Effector CD4-positive, alpha-beta T cell (primary cell): Measurements from ENCODE around the gene MFRP.

Experiments used
- DNase-seq: peaks from one replicate; pipeline ENCODE4 v3.0.0-alpha.2; 2020

Gene MFRP

GRCh38 chr11:119372260-119373058 lies 26.0 kb upstream of the MFRP start:
- no peak for DNase-seq

DNA sequence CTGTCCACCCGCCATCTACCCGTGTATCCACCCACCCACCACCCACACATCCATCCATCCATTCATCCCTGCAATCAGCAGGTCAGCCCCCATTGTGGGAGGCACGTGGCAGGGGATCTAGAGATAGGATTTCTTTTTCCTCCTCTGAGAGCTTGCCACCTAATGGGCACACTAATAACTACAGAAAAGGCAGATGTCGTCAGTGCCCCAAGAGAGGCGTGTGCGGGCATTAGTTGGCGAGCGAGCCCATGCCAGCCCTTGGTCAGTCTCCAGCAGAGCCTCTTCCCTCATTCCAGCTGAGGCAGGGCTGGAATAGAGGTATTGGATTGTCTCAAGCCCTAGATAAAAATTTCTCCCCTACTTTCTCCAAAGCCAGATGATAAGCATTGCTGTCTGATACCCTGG lies 25.3 kb upstream of the MFRP start:
- no peak for DNase-seq

DNA sequence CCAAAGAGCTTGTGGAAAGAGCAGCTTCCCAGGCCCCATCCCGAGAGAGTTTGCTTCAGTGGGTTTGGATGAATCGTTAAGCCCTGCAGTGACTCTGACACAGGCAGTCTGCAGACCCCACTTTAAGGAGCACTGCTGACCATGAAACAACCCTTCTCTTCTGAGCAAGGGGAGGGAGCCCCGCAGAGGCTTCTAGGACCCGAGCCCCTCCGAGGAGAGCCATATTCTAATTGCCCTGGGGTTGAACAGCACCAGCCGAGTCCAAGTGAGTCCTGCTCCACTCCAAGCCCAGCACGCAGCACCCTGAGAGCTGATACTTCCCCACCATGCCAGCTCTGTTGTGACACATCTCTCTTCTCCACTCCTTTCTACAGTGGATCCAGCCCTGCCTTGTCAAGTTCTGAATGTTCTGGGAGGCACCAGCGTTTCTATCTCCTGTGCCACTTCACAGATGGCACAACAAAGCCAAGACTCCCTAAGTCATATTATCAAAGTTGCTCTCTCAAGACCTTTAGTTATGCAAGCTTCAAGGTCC lies 24.6 kb upstream of the MFRP start:
- no peak for DNase-seq

- DNase-seq = no peak
These were observed 24.1 kb upstream of the MFRP start for GRCh38 chr11:119370486-119371046.

GRCh38 chr11:119369132-119369925 lies 22.8 kb upstream of the MFRP start:
- DNase-seq = no peak

GRCh38 chr11:119368121-119369034 lies 21.9 kb upstream of the MFRP start:
- no peak for DNase-seq

DNA sequence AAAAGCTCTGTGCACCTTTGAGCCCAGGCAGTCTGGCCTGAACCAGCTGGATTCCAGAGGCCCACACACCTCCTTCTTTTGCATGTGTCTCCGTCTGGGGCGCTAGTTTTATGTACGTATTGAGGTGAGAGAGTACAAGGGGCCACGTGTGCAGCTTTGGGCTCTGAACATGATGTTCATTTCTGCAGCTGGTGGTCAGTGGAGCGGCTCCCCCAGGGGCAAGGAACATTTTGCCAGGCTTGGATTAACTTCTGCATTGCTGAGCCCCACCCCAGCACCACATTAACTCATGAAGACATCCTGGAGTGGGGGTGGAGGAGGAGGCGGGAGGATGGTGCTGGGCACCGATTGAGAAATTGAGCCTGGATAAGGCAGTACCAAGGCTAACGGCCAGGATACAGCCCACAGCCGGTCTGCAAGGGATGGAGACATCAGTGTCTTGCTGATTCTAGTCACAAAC lies 21.2 kb upstream of the MFRP start:
- no peak for DNase-seq

- DNase-seq = no peak
These were observed 20.4 kb upstream of the MFRP start for GRCh38 chr11:119366690-119367620.

DNA sequence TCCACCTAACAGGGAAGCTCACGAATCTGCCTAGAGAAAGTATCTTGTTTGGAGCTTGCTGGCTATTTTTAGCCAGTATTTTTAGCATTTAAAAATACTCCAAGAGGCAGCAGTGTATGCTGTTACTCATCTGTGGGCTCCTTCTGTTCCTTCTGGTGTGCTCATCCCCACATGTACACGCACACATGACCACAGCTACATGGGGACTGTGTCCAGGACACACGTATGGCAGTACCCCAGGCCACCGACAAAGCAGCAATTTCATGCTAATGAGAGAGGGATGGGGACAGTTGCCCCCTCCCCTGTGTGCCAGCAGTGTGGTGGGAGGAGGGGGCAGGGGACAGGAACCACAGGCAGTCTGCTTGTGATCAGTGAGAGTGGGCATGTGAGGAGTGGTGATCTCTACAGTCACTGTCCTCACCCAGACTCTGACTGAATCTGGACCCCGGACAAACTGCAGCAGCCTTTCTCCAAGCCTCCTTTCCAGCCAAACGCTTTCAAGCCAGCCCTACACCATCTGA lies 18.6 kb upstream of the MFRP start:
- no peak for DNase-seq

DNA sequence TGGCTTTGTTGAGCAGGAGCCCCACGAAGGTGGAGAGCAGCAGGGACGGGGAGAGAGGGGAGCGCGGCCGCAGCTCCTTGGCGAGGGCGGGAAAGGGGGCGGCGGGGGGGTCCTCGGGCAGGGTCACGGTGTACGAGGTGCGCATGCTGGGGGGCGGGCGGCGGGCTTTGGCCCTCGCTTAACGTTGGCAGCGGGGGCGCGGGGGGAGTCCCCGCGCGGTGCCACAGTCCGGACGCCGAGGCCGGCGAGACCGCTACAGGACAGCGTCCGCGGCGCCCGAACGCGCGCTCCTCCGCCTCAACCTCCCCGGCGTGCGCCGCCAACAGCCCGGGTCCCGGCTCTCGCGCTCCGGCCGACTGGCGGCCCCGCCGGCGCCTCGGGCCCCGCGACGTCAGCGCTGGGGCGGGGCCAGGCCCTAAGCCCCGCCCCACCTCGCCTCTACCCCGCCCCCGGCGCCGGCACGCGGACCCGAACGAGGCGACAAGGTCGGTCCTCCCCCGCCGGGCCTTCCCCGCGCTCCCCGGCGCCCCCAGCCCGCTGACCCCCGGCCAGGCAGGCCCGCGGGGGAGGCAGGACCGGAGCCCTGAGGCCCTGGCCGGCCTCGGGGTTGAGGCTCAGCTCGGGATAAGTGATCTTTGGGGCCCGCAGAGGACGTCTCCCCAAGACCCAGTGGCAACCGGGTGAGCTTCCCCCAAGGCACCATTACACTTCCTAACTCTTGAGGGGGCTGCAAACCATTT lies 17.5 kb upstream of the MFRP start:
- peak; percentile 41 for DNase-seq

- no peak for DNase-seq
These were observed 16.8 kb upstream of the MFRP start for GRCh38 chr11:119363081-119363850.

DNA sequence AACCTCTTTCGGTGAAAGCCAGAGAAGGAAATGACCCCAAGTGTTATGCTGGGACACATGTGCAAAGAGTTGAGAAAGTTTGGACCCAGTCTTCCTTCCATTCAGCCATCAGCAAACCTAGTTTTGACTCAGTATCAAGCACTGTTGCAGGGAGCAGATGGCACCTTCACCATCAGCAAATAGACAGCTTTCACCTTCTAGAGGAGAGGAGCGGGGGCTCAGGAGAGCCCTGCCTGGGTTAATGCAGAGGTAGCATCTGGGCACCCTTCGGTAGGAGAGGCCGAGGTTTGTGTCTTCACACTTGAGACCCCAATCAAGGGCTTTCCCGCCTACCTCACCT lies 16.2 kb upstream of the MFRP start:
- DNase-seq = no peak

GRCh38 chr11:119361941-119362725 lies 15.6 kb upstream of the MFRP start:
- no peak for DNase-seq

- DNase-seq = no peak
These were observed 14.7 kb upstream of the MFRP start for GRCh38 chr11:119361056-119361787.

DNA sequence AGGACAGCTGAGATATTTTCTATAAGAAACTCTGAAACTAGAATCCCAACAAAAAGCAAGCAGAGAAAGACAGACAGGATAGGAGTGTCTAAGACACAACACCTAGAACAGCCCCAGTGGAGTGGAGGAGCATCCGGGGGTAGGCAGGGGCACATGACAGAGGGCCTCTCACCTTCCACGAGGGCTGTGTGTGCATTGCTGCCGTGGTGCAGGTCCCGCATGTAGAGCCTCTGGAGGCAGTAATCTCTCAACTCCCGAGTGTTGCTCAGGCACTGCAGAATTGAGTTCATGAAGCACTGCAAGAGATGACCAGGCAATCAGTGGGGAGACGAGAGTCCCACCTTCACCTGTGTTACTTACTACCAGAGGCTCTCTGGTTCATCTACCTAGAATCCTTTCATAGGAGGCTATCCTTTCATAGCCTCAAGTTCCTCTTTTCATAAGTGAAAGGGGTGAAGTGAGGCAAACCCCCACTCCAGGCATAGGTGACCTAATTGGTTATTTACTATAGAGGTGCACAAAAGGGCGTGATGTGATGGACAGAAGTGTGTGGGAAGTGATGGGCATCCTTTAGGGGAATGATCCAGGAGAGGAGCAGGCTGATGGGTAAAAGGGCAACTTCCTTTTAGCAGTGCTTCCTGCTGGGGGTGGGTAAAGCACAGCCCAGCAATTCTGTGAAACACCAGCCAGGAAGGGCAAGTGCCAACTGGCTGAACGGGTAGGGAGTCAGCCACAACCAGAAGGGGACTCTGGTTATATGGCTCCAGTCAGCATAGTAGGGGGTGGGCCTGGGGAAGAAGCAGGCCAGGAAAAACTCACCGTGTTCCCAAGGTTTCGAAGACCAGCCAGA lies 13.1 kb upstream of the MFRP start:
- DNase-seq = no peak

- DNase-seq = no peak
These were observed 10.6 kb upstream of the MFRP start for GRCh38 chr11:119357074-119357473.
